GM23338 (cell line): ENCODE measurements around the gene CCDC38. TPM values are rescaled to one million over a fixed set of nuclear protein-coding genes. Genes with fewer than 3 reads are reported as not detected.

Experiments used
- ATAC-seq: fragments of 200-7000 bp; cut with Tn5 transposase; 3 replicates; pipeline ENCODE4 v1.9.1; 2020
- DNase-seq: peaks from one replicate; pipeline ENCODE4 v3.0.0-alpha.2; 2015; ENCODE audit warnings: low spot score
- H2AFZ ChIP-seq: fragments of 200-600 bp; sonication (generic); 2 replicates; pipeline ENCODE4 v1.8.0; 2016; ENCODE audit warnings: antibody characterized with exemption, mild to moderate bottlenecking, moderate library complexity
- H3F3A ChIP-seq: fragments of 200-600 bp; sonication (generic); replicated peaks from 2 replicates; pipeline ENCODE4 v1.8.0; 2017; ENCODE audit warnings: antibody characterized with exemption, mixed run types, low read depth
- H3K27ac ChIP-seq: fragments of 200-600 bp; sonication (generic); 2 replicates; pipeline ENCODE4 v1.6.1; 2016; ENCODE audit warnings: low read depth
- H3K27me3 ChIP-seq: fragments of 200-600 bp; sonication (generic); 2 replicates; pipeline ENCODE4 v1.8.0; 2016; ENCODE audit warnings: mild to moderate bottlenecking, mixed run types, moderate library complexity; ENCODE audit not compliant: insufficient read depth
- H3K36me3 ChIP-seq: fragments of 200-600 bp; sonication (generic); 2 replicates; pipeline ENCODE4 v1.8.0; 2016; ENCODE audit warnings: mild to moderate bottlenecking; ENCODE audit not compliant: insufficient read depth
- H3K4me1 ChIP-seq: fragments of 200-600 bp; sonication (generic); 2 replicates; pipeline ENCODE4 v1.8.0; 2016; ENCODE audit warnings: mild to moderate bottlenecking, moderate library complexity; ENCODE audit not compliant: insufficient read depth
- H3K4me2 ChIP-seq: fragments of 200-600 bp; sonication (generic); 2 replicates; pipeline ENCODE4 v1.7.1; 2017; ENCODE audit warnings: mixed run types
- H3K4me3 ChIP-seq: fragments of 200-600 bp; sonication (generic); 2 replicates; pipeline ENCODE4 v1.6.1; 2016; ENCODE audit warnings: mixed run types
- H3K79me2 ChIP-seq: fragments of 200-600 bp; sonication (generic); replicated peaks from 2 replicates; pipeline ENCODE4 v1.8.0; 2017; ENCODE audit warnings: mild to moderate bottlenecking; ENCODE audit not compliant: insufficient read depth
- H3K9me2 ChIP-seq: fragments of 200-600 bp; sonication (generic); 2 replicates; pipeline ENCODE4 v1.8.0; 2017; ENCODE audit not compliant: insufficient read depth
- H4K20me1 ChIP-seq: fragments of 200-600 bp; sonication (generic); replicated peaks from 2 replicates; pipeline ENCODE4 v1.8.0; 2017; ENCODE audit warnings: mild to moderate bottlenecking; ENCODE audit not compliant: insufficient read depth
- H3K27ac Mint-ChIP-seq: 2 replicates; pipeline ENCODE4 v1.8.0; 2020; ENCODE audit warnings: inconsistent platforms, mild to moderate bottlenecking, moderate library complexity, mixed read lengths
- H3K27me3 Mint-ChIP-seq: 3 replicates; pipeline ENCODE4 v1.8.0; 2022; ENCODE audit warnings: low read depth, mild to moderate bottlenecking, moderate library complexity, mixed read lengths, inconsistent platforms; ENCODE audit not compliant: insufficient read depth, poor library complexity
- H3K36me3 Mint-ChIP-seq: 3 replicates; pipeline ENCODE4 v1.8.0; 2021; ENCODE audit warnings: low read depth, mild to moderate bottlenecking, inconsistent platforms, moderate library complexity, mixed read lengths
- H3K4me1 Mint-ChIP-seq: 3 replicates; pipeline ENCODE4 v1.8.0; 2020; ENCODE audit warnings: mild to moderate bottlenecking, inconsistent platforms, mixed read lengths
- H3K4me3 Mint-ChIP-seq: 3 replicates; pipeline ENCODE4 v1.8.0; 2021; ENCODE audit warnings: moderate library complexity, mild to moderate bottlenecking, inconsistent platforms, mixed read lengths
- H3K9me3 Mint-ChIP-seq: 3 replicates; pipeline ENCODE4 v1.8.0; 2020; ENCODE audit warnings: moderate library complexity, mild to moderate bottlenecking, inconsistent platforms, mixed read lengths
- CREB1 ChIP-seq: fragments of 250-450 bp; sonication (Bioruptor Pico); IDR thresholded peaks from 2 replicates; pipeline ENCODE4 v1.5.0; 2020; ENCODE audit warnings: low read depth, mild to moderate bottlenecking, moderate library complexity
- POLR2AphosphoS5 ChIP-seq: IDR thresholded peaks from 2 replicates; pipeline ENCODE4 v1.6.1; 2016; ENCODE audit warnings: antibody characterized with exemption, low read depth
- STAT1 ChIP-seq: IDR thresholded peaks from one replicate; pipeline ENCODE4 v1.6.1; 2016; ENCODE audit warnings: antibody characterized with exemption; ENCODE audit not compliant: unreplicated experiment
- polyA plus RNA-seq: library from polyadenylated mRNA; unstranded; fragments of >200 nt; fragmentation: Nextera tagmentation; extraction: Ambion mirVana; gene quantifications from 2 replicates; pipeline ENCODE4 v1.2.1, GENCODE V29; 2016
- total RNA-seq: library from RNA; depleted of rRNA; stranded (reverse); fragments of >200 nt; shearing (Covaris generic); gene quantifications from 2 replicates; pipeline ENCODE4 v1.2.3, GENCODE V29; 2014
- TF ChIP-seq, protein P1 (sequence below): fragments of 250-450 bp; sonication (Bioruptor Pico); IDR thresholded peaks from 2 replicates; pipeline ENCODE4 v1.5.0; 2020; ENCODE audit warnings: mild to moderate bottlenecking, moderate library complexity
- TF ChIP-seq, protein P2 (sequence below), 2 experiments: fragments of 200-600 bp in 1 of 2; sonication (generic) in 1 of 2; conservative IDR thresholded peaks; 2 replicates each; pipeline versions ENCODE4 v1.5.1 to v1.6.1; 2016 to 2017; ENCODE audit warnings: antibody characterized with exemption in 2 of 2, low read depth in 2 of 2, mild to moderate bottlenecking in 2 of 2, moderate library complexity in 1 of 2
- TF ChIP-seq, protein P3 (sequence below): IDR thresholded peaks from 2 replicates; pipeline ENCODE4 v1.6.1; 2016; ENCODE audit warnings: antibody characterized with exemption
- TF ChIP-seq, protein P4 (sequence below): IDR thresholded peaks from one replicate; pipeline ENCODE4 v1.6.1; 2018; ENCODE audit warnings: antibody characterized with exemption; ENCODE audit not compliant: unreplicated experiment

Gene CCDC38
- total and polyA plus RNA-seq, 2 experiments from 2014 or later, result not detected

DNA sequence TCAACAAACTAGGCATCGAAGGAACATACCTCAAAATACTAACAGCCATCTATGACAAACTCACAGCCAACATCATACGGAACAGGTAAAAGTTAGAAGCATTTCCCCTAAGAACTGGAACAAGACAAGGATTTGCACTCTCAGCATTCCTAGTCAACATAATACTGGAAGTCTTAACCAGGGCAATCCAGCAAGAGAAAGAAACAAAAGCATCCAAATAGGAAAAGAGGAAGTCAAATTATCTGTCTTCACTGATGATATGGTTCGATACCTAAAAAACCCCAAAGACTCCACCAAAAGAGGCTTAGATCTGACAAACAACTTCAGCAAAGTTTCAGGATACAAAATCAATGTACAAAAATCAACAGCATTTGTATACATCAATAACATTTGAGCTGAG is 32.5 kb downstream of the CCDC38 start:
- no peaks in the 10 kb centered on the region for H3K36me3 ChIP-seq
- Mint-ChIP-seq H3K4me3 (no peak overlapping the region), H3K9me3 (no peaks in the 10 kb centered on the region), H3K4me1 (no peaks in the 10 kb centered on the region), H3K27ac (no peak overlapping the region), H3K27me3 (no peaks in the 10 kb centered on the region), H3K36me3 (no peaks in the 10 kb centered on the region)
- no peak for ATAC-seq
- no peak overlapping the region for H3K4me2 ChIP-seq
- DNase-seq, result no peak
- H3K4me1 ChIP-seq, result no peaks in the 10 kb centered on the region
- no peaks in the 10 kb centered on the region for H3F3A ChIP-seq
- TF ChIP-seq POLR2AphosphoS5, result no peak
- TF ChIP-seq, protein P1, sequence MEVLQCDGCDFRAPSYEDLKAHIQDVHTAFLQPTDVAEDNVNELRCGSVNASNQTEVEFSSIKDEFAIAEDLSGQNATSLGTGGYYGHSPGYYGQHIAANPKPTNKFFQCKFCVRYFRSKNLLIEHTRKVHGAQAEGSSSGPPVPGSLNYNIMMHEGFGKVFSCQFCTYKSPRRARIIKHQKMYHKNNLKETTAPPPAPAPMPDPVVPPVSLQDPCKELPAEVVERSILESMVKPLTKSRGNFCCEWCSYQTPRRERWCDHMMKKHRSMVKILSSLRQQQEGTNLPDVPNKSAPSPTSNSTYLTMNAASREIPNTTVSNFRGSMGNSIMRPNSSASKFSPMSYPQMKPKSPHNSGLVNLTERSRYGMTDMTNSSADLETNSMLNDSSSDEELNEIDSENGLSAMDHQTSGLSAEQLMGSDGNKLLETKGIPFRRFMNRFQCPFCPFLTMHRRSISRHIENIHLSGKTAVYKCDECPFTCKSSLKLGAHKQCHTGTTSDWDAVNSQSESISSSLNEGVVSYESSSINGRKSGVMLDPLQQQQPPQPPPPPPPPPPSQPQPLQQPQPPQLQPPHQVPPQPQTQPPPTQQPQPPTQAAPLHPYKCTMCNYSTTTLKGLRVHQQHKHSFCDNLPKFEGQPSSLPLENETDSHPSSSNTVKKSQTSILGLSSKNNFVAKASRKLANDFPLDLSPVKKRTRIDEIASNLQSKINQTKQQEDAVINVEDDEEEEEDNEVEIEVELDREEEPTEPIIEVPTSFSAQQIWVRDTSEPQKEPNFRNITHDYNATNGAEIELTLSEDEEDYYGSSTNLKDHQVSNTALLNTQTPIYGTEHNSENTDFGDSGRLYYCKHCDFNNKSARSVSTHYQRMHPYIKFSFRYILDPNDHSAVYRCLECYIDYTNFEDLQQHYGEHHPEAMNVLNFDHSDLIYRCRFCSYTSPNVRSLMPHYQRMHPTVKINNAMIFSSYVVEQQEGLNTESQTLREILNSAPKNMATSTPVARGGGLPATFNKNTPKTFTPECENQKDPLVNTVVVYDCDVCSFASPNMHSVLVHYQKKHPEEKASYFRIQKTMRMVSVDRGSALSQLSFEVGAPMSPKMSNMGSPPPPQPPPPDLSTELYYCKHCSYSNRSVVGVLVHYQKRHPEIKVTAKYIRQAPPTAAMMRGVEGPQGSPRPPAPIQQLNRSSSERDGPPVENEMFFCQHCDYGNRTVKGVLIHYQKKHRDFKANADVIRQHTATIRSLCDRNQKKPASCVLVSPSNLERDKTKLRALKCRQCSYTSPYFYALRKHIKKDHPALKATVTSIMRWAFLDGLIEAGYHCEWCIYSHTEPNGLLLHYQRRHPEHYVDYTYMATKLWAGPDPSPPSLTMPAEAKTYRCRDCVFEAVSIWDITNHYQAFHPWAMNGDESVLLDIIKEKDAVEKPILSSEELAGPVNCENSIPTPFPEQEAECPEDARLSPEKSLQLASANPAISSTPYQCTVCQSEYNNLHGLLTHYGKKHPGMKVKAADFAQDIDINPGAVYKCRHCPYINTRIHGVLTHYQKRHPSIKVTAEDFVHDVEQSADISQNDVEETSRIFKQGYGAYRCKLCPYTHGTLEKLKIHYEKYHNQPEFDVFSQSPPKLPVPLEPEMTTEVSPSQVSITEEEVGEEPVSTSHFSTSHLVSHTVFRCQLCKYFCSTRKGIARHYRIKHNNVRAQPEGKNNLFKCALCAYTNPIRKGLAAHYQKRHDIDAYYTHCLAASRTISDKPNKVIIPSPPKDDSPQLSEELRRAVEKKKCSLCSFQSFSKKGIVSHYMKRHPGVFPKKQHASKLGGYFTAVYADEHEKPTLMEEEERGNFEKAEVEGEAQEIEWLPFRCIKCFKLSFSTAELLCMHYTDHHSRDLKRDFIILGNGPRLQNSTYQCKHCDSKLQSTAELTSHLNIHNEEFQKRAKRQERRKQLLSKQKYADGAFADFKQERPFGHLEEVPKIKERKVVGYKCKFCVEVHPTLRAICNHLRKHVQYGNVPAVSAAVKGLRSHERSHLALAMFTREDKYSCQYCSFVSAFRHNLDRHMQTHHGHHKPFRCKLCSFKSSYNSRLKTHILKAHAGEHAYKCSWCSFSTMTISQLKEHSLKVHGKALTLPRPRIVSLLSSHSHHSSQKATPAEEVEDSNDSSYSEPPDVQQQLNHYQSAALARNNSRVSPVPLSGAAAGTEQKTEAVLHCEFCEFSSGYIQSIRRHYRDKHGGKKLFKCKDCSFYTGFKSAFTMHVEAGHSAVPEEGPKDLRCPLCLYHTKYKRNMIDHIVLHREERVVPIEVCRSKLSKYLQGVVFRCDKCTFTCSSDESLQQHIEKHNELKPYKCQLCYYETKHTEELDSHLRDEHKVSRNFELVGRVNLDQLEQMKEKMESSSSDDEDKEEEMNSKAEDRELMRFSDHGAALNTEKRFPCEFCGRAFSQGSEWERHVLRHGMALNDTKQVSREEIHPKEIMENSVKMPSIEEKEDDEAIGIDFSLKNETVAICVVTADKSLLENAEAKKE (CRISPR knock-in tag), result no peak
- TF ChIP-seq, protein P2, sequence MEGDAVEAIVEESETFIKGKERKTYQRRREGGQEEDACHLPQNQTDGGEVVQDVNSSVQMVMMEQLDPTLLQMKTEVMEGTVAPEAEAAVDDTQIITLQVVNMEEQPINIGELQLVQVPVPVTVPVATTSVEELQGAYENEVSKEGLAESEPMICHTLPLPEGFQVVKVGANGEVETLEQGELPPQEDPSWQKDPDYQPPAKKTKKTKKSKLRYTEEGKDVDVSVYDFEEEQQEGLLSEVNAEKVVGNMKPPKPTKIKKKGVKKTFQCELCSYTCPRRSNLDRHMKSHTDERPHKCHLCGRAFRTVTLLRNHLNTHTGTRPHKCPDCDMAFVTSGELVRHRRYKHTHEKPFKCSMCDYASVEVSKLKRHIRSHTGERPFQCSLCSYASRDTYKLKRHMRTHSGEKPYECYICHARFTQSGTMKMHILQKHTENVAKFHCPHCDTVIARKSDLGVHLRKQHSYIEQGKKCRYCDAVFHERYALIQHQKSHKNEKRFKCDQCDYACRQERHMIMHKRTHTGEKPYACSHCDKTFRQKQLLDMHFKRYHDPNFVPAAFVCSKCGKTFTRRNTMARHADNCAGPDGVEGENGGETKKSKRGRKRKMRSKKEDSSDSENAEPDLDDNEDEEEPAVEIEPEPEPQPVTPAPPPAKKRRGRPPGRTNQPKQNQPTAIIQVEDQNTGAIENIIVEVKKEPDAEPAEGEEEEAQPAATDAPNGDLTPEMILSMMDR (conservative IDR thresholded peaks at IDR 0.05; ENCODE audit: low read depth in 2 of 2), result no peak
- TF ChIP-seq, protein P3, sequence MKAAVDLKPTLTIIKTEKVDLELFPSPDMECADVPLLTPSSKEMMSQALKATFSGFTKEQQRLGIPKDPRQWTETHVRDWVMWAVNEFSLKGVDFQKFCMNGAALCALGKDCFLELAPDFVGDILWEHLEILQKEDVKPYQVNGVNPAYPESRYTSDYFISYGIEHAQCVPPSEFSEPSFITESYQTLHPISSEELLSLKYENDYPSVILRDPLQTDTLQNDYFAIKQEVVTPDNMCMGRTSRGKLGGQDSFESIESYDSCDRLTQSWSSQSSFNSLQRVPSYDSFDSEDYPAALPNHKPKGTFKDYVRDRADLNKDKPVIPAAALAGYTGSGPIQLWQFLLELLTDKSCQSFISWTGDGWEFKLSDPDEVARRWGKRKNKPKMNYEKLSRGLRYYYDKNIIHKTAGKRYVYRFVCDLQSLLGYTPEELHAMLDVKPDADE, result no peak
- no peak for TF ChIP-seq STAT1
- TF ChIP-seq, protein P4, sequence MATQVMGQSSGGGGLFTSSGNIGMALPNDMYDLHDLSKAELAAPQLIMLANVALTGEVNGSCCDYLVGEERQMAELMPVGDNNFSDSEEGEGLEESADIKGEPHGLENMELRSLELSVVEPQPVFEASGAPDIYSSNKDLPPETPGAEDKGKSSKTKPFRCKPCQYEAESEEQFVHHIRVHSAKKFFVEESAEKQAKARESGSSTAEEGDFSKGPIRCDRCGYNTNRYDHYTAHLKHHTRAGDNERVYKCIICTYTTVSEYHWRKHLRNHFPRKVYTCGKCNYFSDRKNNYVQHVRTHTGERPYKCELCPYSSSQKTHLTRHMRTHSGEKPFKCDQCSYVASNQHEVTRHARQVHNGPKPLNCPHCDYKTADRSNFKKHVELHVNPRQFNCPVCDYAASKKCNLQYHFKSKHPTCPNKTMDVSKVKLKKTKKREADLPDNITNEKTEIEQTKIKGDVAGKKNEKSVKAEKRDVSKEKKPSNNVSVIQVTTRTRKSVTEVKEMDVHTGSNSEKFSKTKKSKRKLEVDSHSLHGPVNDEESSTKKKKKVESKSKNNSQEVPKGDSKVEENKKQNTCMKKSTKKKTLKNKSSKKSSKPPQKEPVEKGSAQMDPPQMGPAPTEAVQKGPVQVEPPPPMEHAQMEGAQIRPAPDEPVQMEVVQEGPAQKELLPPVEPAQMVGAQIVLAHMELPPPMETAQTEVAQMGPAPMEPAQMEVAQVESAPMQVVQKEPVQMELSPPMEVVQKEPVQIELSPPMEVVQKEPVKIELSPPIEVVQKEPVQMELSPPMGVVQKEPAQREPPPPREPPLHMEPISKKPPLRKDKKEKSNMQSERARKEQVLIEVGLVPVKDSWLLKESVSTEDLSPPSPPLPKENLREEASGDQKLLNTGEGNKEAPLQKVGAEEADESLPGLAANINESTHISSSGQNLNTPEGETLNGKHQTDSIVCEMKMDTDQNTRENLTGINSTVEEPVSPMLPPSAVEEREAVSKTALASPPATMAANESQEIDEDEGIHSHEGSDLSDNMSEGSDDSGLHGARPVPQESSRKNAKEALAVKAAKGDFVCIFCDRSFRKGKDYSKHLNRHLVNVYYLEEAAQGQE, result no peak
- no peak for TF ChIP-seq CREB1
- H3K27me3 ChIP-seq, result no peaks in the 10 kb centered on the region
- H3K9me2 ChIP-seq, result no peaks in the 10 kb centered on the region
- no peak overlapping the region for H2AFZ ChIP-seq
- no peaks in the 10 kb centered on the region for H4K20me1 ChIP-seq
- H3K27ac ChIP-seq, result no peak overlapping the region
- H3K79me2 ChIP-seq, result no peaks in the 10 kb centered on the region
- H3K4me3 ChIP-seq, result no peak overlapping the region
